Measurements from ENCODE around the gene ASIC4.

Gene ASIC4

GRCh38 chr2:219523031-219523671 lies 8.9 kb downstream of the ASIC4 start:
- FAIRE-seq (no peak), DNase-seq (ENCODE audit: insufficient read length, low spot score) (no peak)

GRCh38 chr2:219524817-219525216 lies 10.5 kb downstream of the ASIC4 start:
- DNase-seq (ENCODE audit: insufficient read length, low spot score) (no peak), FAIRE-seq (no peak)
- no peak for TF ChIP-seq CTCF (IDR thresholded peaks at IDR 0.05; ENCODE audit: insufficient read depth, missing control alignments)

More at GRCh38 chr2:219523031-219523671, 8.9 kb downstream of the ASIC4 start:
- TF ChIP-seq CTCF (IDR thresholded peaks at IDR 0.05; ENCODE audit: insufficient read depth, missing control alignments) = no peak

- peak; percentile 85 for DNase-seq (ENCODE audit: insufficient read length, low spot score)
- TF ChIP-seq CTCF (IDR thresholded peaks at IDR 0.05; ENCODE audit: insufficient read depth, missing control alignments) = no peak
- FAIRE-seq = no peak
Measured at GRCh38 chr2:219525533-219526232, 11.4 kb downstream of the ASIC4 start.

GRCh38 chr2:219526320-219527075 lies 12.2 kb downstream of the ASIC4 start:
- no peak for DNase-seq (ENCODE audit: insufficient read length, low spot score)
- FAIRE-seq = no peak
- no peak for TF ChIP-seq CTCF (IDR thresholded peaks at IDR 0.05; ENCODE audit: insufficient read depth, missing control alignments)

- FAIRE-seq = no peak
- TF ChIP-seq CTCF (IDR thresholded peaks at IDR 0.05; ENCODE audit: insufficient read depth, missing control alignments) = no peak
- DNase-seq (ENCODE audit: insufficient read length, low spot score) = no peak
Measured at GRCh38 chr2:219527076-219527394, 12.8 kb downstream of the ASIC4 start.

- no peak for FAIRE-seq
- no peak for TF ChIP-seq CTCF (IDR thresholded peaks at IDR 0.05; ENCODE audit: insufficient read depth, missing control alignments)
- no peak for DNase-seq (ENCODE audit: insufficient read length, low spot score)
Measured at GRCh38 chr2:219527472-219527871, 13.2 kb downstream of the ASIC4 start.
